Neural cell (in vitro differentiated cells): Measurements from ENCODE around the gene OR6C2. TPM values are rescaled to one million over a fixed set of nuclear protein-coding genes. Genes with fewer than 3 reads are reported as not detected.

ENCODE experiments used
- H2AFZ ChIP-seq: fragments of 200-600, 300-800 bp; sonication (generic), shearing (Covaris generic); 2 replicates; pipeline ENCODE4 v1.6.0; 2014; ENCODE audit warnings: low read depth, mild to moderate bottlenecking, antibody characterized with exemption, low read length, moderate library complexity
- H3F3A ChIP-seq: fragments of 200-600 bp; shearing (Covaris generic); 2 replicates; pipeline ENCODE4 v1.6.1; 2016; ENCODE audit warnings: mild to moderate bottlenecking, moderate library complexity, mixed read lengths, antibody characterized with exemption, low read length; ENCODE audit not compliant: insufficient read depth, poor library complexity, severe bottlenecking
- H3K27ac ChIP-seq: fragments of 200-600, 300-800 bp; sonication (generic), shearing (Covaris generic); 2 replicates; pipeline ENCODE4 v1.5.1; 2014; ENCODE audit warnings: mild to moderate bottlenecking, low read length, moderate library complexity
- H3K27me3 ChIP-seq: fragments of 300-800, 200-600 bp; sonication (generic), shearing (Covaris generic); 2 replicates; pipeline ENCODE4 v1.6.0; 2014; ENCODE audit warnings: mild to moderate bottlenecking, low read depth, low read length, moderate library complexity; ENCODE audit not compliant: insufficient read depth
- H3K36me3 ChIP-seq: fragments of 300-800, 200-600 bp; sonication (generic), shearing (Covaris generic); 2 replicates; pipeline ENCODE4 v1.5.1; 2014; ENCODE audit warnings: mild to moderate bottlenecking, antibody characterized with exemption, low read length, moderate library complexity; ENCODE audit not compliant: insufficient read depth
- H3K4me2 ChIP-seq: fragments of 300-800, 200-600 bp; sonication (generic), shearing (Covaris generic); 2 replicates; pipeline ENCODE4 v1.6.0; 2014; ENCODE audit warnings: mild to moderate bottlenecking, low read length
- H3K4me3 ChIP-seq: fragments of 300-800, 200-600 bp; sonication (generic), shearing (Covaris generic); 2 replicates; pipeline ENCODE4 v1.5.1; 2014; ENCODE audit warnings: mild to moderate bottlenecking, low read length, moderate library complexity
- H3K79me2 ChIP-seq: fragments of 200-600 bp; shearing (Covaris generic); replicated peaks from 2 replicates; pipeline ENCODE4 v1.6.0; 2014; ENCODE audit warnings: mild to moderate bottlenecking, low read length, moderate library complexity; ENCODE audit not compliant: insufficient read depth
- H3K9ac ChIP-seq: fragments of 300-800, 200-600 bp; sonication (generic), shearing (Covaris generic); 2 replicates; pipeline ENCODE4 v1.6.1; 2016; ENCODE audit warnings: mild to moderate bottlenecking, low read length, mixed read lengths
- H3K9me2 ChIP-seq: fragments of 200-600 bp; shearing (Covaris generic); 2 replicates; pipeline ENCODE4 v1.6.1; 2016; ENCODE audit warnings: mild to moderate bottlenecking, low read length, mixed read lengths; ENCODE audit not compliant: insufficient read depth
- H3K9me3 ChIP-seq: fragments of 200-600, 300-800 bp; sonication (generic), shearing (Covaris generic); 2 replicates; pipeline ENCODE4 v1.6.1; 2016; ENCODE audit warnings: mild to moderate bottlenecking, mixed run types, low read length, moderate library complexity, mixed read lengths
- H4K20me1 ChIP-seq: fragments of 200-600 bp; shearing (Covaris generic); 2 replicates; pipeline ENCODE4 v1.6.1; 2016; ENCODE audit warnings: mild to moderate bottlenecking, mixed run types; ENCODE audit not compliant: insufficient read depth
- CTCF ChIP-seq: fragments of 450-650 bp; IDR thresholded peaks from 2 replicates; pipeline ENCODE4 v1.5.1; 2014; ENCODE audit warnings: antibody characterized with exemption, mild to moderate bottlenecking, moderate library complexity; ENCODE audit not compliant: poor library complexity, severe bottlenecking
- EP300 ChIP-seq: fragments of 450-650 bp; conservative IDR thresholded peaks from 2 replicates; pipeline ENCODE4 v1.6.1; 2014; ENCODE audit warnings: antibody characterized with exemption, mild to moderate bottlenecking, moderate library complexity; ENCODE audit not compliant: poor library complexity, severe bottlenecking
- EZH2 ChIP-seq: fragments of 200-600, 300-800 bp; shearing (Covaris generic), sonication (generic); IDR thresholded peaks from 2 replicates; pipeline ENCODE4 v1.6.1; 2014; ENCODE audit warnings: antibody characterized with exemption, low read length, borderline replicate concordance, mild to moderate bottlenecking; ENCODE audit not compliant: insufficient read depth, poor library complexity, severe bottlenecking
- MXI1 ChIP-seq: fragments of 450-650 bp; conservative IDR thresholded peaks from 2 replicates; pipeline ENCODE4 v1.6.1; 2014; ENCODE audit warnings: antibody characterized with exemption, mild to moderate bottlenecking; ENCODE audit not compliant: poor library complexity, severe bottlenecking
- POLR2AphosphoS5 ChIP-seq: IDR thresholded peaks from 2 replicates; pipeline ENCODE4 v1.6.1; 2012
- RAD21 ChIP-seq: fragments of 450-650 bp; conservative IDR thresholded peaks from 2 replicates; pipeline ENCODE4 v1.6.1; 2014; ENCODE audit warnings: antibody characterized with exemption, mild to moderate bottlenecking, moderate library complexity
- REST ChIP-seq: IDR thresholded peaks from 2 replicates; pipeline ENCODE4 v1.6.1; 2012; ENCODE audit warnings: borderline replicate concordance
- SMC3 ChIP-seq: fragments of 450-650 bp; conservative IDR thresholded peaks from 2 replicates; pipeline ENCODE4 v1.6.1; 2014; ENCODE audit warnings: antibody characterized with exemption, mild to moderate bottlenecking, moderate library complexity; ENCODE audit not compliant: poor library complexity
- TAF1 ChIP-seq: IDR thresholded peaks from 2 replicates; pipeline ENCODE4 v1.6.1; 2012; ENCODE audit warnings: low read depth
- polyA minus RNA-seq: library from RNA; depleted of rRNA, polyadenylated mRNA; stranded (reverse); fragments of >200 nt; gene quantifications from 2 replicates; pipeline ENCODE4 v1.2.3, GENCODE V29; 2014
- polyA plus RNA-seq: library from polyadenylated mRNA; depleted of rRNA; stranded (reverse); fragments of >200 nt; gene quantifications from 2 replicates; pipeline ENCODE4 v1.2.3, GENCODE V29; 2014

The OR6C2 gene
- not detected in 2 replicates for polyA plus RNA-seq
- polyA minus RNA-seq = not detected in 2 replicates

DNA sequence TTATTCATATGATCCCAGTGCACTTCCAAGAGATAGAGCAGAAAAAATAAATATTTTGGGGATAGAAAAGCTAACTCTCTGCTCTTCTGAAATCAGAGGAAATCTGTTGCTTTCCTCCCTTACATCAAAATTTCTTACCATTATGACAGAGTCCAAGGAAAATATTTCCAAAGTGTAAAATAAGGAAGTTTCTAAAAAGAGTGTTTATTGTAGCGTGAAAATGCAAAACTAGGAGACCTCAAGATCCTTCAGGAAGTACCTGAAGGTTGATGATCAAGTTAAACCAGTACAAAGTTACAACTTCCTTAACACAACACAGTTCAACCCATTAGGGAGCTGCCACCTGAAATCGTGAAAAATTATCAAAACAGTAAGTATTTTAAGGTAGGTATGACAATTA lies at the start of gene OR6C2:
OR6C2 (plus strand) TSS at position 301 of the 400 bp plus-strand sequence. CDS start 8,138 bp downstream, outside the sequence.
- no peak within 1 kb of the TSS for H3K27ac ChIP-seq
- H3K36me3 ChIP-seq = no peaks in the 10 kb centered on the region
- no peak within 1 kb of the TSS for H3K9ac ChIP-seq
- no peak within 1 kb of the TSS for H3K4me3 ChIP-seq
- H3F3A ChIP-seq = no peaks in the 10 kb centered on the region
- no peak within 1 kb of the TSS for H3K4me2 ChIP-seq
- no peaks in the 10 kb centered on the region for H4K20me1 ChIP-seq
- no peaks in the 10 kb centered on the region for H3K27me3 ChIP-seq
- H3K9me3 ChIP-seq = no peaks in the 10 kb centered on the region
- H3K9me2 ChIP-seq = no peaks in the 10 kb centered on the region
- no peaks in the 10 kb centered on the region for H3K79me2 ChIP-seq
- H2AFZ ChIP-seq = no peak within 1 kb of the TSS
- TF ChIP-seq REST (no peak), MXI1 (no peak), CTCF (no peak), TAF1 (no peak), POLR2AphosphoS5 (no peak), RAD21 (no peak), SMC3 (no peak), EZH2 (no peak), EP300 (no peak)

DNA sequence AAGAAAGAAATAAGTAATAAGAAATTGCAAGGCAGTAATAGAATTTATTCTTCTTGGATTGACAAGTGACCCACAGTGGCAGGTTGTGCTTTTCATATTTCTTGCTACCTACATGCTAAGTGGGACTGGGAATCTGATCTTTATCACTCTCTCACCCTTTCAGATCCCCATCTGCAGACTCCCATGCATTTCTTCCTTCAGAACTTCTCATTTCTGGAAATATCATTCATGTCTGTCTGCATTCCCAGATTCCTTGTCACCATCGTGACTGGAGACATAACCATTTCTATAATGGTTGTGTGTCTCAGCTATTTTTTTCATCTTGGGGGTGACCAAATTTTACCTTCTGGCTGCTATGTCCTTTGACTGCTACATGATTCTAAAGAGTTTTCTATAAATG lies 47.5 kb upstream of the OR6C2 start:
- Histone ChIP-seq H3K9ac (no peak overlapping the region), H2AFZ (no peak overlapping the region), H3K4me3 (no peak overlapping the region), H3K36me3 (no peaks in the 10 kb centered on the region), H3F3A (no peaks in the 10 kb centered on the region), H3K9me3 (no peaks in the 10 kb centered on the region), H3K9me2 (no peaks in the 10 kb centered on the region), H3K4me2 (no peak overlapping the region), H3K27me3 (no peaks in the 10 kb centered on the region), H3K79me2 (no peaks in the 10 kb centered on the region), H3K27ac (no peak overlapping the region), H4K20me1 (no peaks in the 10 kb centered on the region)
- TF ChIP-seq POLR2AphosphoS5 = no peak
- TF ChIP-seq TAF1 = no peak
- TF ChIP-seq RAD21 = no peak
- no peak for TF ChIP-seq REST
- TF ChIP-seq SMC3 = no peak
- no peak for TF ChIP-seq MXI1
